ENCODE results near the gene PTPN3. TPM values are rescaled to one million over a fixed set of nuclear protein-coding genes. Genes with fewer than 3 reads are reported as not detected.

PTPN3 gene
- total and polyA plus RNA-seq, 2 experiments from 2014 or later, result 1.4 to 2.6 TPM

- no peak for TF ChIP-seq ZNF114 (CRISPR knock-in tag; IDR thresholded peaks at IDR 0.05)
- TF ChIP-seq POLR2AphosphoS5 (IDR thresholded peaks at IDR 0.05; ENCODE audit: low read depth), result no peak
- TF ChIP-seq STAT1 (IDR thresholded peaks at IDR 0.05; ENCODE audit: unreplicated experiment), result no peak
- TF ChIP-seq, protein P1, sequence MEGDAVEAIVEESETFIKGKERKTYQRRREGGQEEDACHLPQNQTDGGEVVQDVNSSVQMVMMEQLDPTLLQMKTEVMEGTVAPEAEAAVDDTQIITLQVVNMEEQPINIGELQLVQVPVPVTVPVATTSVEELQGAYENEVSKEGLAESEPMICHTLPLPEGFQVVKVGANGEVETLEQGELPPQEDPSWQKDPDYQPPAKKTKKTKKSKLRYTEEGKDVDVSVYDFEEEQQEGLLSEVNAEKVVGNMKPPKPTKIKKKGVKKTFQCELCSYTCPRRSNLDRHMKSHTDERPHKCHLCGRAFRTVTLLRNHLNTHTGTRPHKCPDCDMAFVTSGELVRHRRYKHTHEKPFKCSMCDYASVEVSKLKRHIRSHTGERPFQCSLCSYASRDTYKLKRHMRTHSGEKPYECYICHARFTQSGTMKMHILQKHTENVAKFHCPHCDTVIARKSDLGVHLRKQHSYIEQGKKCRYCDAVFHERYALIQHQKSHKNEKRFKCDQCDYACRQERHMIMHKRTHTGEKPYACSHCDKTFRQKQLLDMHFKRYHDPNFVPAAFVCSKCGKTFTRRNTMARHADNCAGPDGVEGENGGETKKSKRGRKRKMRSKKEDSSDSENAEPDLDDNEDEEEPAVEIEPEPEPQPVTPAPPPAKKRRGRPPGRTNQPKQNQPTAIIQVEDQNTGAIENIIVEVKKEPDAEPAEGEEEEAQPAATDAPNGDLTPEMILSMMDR (conservative IDR thresholded peaks at IDR 0.05; ENCODE audit: low read depth in 2 of 2), result no peak
- TF ChIP-seq ZNF331 (CRISPR knock-in tag; IDR thresholded peaks at IDR 0.05; ENCODE audit: low read depth), result no peak
- no peak for TF ChIP-seq CREB1 (CRISPR knock-in tag; IDR thresholded peaks at IDR 0.05; ENCODE audit: low read depth)
- TF ChIP-seq, protein P2, sequence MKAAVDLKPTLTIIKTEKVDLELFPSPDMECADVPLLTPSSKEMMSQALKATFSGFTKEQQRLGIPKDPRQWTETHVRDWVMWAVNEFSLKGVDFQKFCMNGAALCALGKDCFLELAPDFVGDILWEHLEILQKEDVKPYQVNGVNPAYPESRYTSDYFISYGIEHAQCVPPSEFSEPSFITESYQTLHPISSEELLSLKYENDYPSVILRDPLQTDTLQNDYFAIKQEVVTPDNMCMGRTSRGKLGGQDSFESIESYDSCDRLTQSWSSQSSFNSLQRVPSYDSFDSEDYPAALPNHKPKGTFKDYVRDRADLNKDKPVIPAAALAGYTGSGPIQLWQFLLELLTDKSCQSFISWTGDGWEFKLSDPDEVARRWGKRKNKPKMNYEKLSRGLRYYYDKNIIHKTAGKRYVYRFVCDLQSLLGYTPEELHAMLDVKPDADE (IDR thresholded peaks at IDR 0.05), result no peak
- no peak for TF ChIP-seq JUNB (IDR thresholded peaks at IDR 0.05; ENCODE audit: unreplicated experiment)
- TF ChIP-seq EZH2 (IDR thresholded peaks at IDR 0.05; ENCODE audit: low read depth, unreplicated experiment), result no peak
- no peak for TF ChIP-seq REST (IDR thresholded peaks at IDR 0.05; ENCODE audit: unreplicated experiment)
- TF ChIP-seq NANOG (IDR thresholded peaks at IDR 0.05; ENCODE audit: borderline replicate concordance), result no peak
- TF ChIP-seq, protein P3, sequence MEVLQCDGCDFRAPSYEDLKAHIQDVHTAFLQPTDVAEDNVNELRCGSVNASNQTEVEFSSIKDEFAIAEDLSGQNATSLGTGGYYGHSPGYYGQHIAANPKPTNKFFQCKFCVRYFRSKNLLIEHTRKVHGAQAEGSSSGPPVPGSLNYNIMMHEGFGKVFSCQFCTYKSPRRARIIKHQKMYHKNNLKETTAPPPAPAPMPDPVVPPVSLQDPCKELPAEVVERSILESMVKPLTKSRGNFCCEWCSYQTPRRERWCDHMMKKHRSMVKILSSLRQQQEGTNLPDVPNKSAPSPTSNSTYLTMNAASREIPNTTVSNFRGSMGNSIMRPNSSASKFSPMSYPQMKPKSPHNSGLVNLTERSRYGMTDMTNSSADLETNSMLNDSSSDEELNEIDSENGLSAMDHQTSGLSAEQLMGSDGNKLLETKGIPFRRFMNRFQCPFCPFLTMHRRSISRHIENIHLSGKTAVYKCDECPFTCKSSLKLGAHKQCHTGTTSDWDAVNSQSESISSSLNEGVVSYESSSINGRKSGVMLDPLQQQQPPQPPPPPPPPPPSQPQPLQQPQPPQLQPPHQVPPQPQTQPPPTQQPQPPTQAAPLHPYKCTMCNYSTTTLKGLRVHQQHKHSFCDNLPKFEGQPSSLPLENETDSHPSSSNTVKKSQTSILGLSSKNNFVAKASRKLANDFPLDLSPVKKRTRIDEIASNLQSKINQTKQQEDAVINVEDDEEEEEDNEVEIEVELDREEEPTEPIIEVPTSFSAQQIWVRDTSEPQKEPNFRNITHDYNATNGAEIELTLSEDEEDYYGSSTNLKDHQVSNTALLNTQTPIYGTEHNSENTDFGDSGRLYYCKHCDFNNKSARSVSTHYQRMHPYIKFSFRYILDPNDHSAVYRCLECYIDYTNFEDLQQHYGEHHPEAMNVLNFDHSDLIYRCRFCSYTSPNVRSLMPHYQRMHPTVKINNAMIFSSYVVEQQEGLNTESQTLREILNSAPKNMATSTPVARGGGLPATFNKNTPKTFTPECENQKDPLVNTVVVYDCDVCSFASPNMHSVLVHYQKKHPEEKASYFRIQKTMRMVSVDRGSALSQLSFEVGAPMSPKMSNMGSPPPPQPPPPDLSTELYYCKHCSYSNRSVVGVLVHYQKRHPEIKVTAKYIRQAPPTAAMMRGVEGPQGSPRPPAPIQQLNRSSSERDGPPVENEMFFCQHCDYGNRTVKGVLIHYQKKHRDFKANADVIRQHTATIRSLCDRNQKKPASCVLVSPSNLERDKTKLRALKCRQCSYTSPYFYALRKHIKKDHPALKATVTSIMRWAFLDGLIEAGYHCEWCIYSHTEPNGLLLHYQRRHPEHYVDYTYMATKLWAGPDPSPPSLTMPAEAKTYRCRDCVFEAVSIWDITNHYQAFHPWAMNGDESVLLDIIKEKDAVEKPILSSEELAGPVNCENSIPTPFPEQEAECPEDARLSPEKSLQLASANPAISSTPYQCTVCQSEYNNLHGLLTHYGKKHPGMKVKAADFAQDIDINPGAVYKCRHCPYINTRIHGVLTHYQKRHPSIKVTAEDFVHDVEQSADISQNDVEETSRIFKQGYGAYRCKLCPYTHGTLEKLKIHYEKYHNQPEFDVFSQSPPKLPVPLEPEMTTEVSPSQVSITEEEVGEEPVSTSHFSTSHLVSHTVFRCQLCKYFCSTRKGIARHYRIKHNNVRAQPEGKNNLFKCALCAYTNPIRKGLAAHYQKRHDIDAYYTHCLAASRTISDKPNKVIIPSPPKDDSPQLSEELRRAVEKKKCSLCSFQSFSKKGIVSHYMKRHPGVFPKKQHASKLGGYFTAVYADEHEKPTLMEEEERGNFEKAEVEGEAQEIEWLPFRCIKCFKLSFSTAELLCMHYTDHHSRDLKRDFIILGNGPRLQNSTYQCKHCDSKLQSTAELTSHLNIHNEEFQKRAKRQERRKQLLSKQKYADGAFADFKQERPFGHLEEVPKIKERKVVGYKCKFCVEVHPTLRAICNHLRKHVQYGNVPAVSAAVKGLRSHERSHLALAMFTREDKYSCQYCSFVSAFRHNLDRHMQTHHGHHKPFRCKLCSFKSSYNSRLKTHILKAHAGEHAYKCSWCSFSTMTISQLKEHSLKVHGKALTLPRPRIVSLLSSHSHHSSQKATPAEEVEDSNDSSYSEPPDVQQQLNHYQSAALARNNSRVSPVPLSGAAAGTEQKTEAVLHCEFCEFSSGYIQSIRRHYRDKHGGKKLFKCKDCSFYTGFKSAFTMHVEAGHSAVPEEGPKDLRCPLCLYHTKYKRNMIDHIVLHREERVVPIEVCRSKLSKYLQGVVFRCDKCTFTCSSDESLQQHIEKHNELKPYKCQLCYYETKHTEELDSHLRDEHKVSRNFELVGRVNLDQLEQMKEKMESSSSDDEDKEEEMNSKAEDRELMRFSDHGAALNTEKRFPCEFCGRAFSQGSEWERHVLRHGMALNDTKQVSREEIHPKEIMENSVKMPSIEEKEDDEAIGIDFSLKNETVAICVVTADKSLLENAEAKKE (CRISPR knock-in tag; IDR thresholded peaks at IDR 0.05), result no peak
- no peak for TF ChIP-seq EZH2phosphoT487 (IDR thresholded peaks at IDR 0.05; ENCODE audit: unreplicated experiment)
- Histone ChIP-seq H3K27me3 (ENCODE audit: insufficient read depth) (no peaks in the 10 kb centered on the region), H4K20me1 (replicated peaks; ENCODE audit: insufficient read depth) (no peaks in the 10 kb centered on the region), H3K79me2 (replicated peaks; ENCODE audit: insufficient read depth) (no peaks in the 10 kb centered on the region), H3K4me2 (no peak overlapping the region), H3K4me3 (no peak overlapping the region), H2AFZ (no peak overlapping the region), H3F3A (replicated peaks; ENCODE audit: low read depth) (no peaks in the 10 kb centered on the region), H3K36me3 (ENCODE audit: insufficient read depth) (no peaks in the 10 kb centered on the region), H3K9me2 (ENCODE audit: insufficient read depth) (no peaks in the 10 kb centered on the region), H3K4me1 (ENCODE audit: insufficient read depth) (no peaks in the 10 kb centered on the region), H3K27ac (ENCODE audit: low read depth) (no peak overlapping the region)
- peaks cover 4% of the 10 kb centered on the region for H3K27me3 Mint-ChIP-seq (ENCODE audit: insufficient read depth, low read depth, poor library complexity)
- peaks cover 9% of the 10 kb centered on the region; the same call in 2 of the 3 replicates for H3K4me1 Mint-ChIP-seq
- ATAC-seq, result no peak
- H3K9me3 Mint-ChIP-seq, result no peaks in the 10 kb centered on the region
- no peak for DNase-seq (ENCODE audit: low spot score)
- H3K27ac Mint-ChIP-seq, result no peak overlapping the region
- no peak overlapping the region for H3K4me3 Mint-ChIP-seq
- H3K36me3 Mint-ChIP-seq (ENCODE audit: low read depth), result no peaks in the 10 kb centered on the region
These were observed 20.0 kb downstream of the PTPN3 start for GRCh38 chr9:109478051-109478563.
